ENCODE data around the gene SBNO1.

The SBNO1 gene

DNA sequence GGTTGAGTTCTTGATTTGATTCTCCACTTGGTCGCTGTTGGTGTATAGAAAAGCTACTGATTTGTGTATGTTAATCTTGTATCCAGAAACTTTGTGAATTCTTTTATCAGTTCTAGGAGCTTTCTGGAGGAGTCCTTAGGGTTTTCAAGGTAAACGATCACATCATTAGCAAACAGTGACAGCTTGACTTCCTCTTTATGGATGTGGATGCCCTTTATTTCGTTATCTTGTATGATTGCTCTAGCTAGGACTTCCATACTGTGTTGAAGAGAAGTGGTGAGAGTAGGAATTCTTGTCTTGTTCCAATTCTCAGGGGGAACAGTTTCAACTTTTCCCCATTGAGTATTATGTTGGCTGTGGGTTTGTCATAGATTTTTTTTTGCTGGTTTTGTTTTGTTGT lies 119.0 kb downstream of the SBNO1 start:
- no peak for DNase-seq

DNA sequence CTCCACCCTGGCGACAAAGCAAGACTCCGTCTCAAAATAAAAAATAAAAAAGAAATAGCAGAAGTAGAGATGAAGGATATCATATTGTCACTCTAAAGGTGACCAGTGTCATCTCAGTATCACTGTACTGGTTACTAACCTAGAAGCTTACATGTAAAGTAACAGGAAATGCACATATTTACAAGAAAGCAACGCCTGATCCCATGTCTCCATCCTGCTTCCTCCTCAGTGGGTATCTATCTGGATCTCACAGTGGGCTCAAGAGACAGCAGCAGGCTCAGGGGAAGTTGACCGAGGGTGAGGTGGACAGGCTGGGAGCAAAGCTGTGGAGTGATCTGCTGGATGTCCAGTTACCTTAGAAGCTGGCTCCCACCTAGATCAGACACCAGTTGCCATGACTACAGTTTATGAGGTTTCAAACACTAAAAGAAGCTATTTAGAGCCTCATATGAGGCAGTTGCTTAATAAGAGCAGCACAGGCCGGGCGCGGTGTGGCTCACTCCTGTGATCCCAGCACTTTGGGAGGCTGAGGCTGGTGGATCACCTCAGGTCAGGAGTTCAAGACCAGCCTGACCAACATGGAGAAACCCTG lies 120.9 kb downstream of the SBNO1 start:
- DNase-seq, result no peak

DNA sequence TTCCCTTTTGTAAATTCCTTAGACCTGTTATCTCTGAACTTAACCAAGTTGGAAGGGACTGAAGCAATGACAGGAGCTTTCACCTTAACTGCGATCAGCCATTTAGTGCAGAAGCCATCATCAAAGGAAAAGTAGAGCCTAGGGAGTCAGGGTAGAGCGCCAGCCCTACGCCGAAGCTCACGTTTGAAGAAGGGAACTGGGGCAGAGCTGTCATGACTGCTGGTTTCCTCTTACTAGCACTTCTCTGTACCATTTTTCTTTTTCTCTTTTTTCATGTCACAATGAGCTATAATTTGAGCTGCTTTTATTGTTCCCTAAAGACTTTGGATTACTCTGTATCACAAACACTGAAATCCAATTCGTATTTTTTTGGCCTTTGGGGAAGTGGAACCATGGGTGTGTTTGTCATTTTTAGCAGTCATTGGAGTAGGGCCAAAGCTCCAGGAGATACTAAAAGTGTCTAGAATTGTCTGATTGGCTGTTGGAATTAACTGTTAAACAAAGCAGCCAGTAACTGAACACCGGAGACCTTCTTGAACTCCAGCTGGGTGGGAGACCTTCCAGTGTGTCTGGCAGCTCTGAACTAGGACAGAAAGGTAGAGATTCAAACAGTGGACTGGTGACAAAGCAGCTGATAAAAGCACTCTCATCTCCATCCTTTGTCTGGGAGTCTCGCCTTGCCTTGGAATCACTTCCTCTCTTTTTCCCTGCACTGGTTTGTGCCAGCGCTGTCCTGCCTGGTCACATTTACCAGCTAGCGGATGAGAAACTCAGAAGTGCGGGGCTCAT lies 122.3 kb downstream of the SBNO1 start:
- DNase-seq, result no peak
